ENCODE measurements around the gene TENM4.

- TF ChIP-seq CTCF (IDR thresholded peaks at IDR 0.05; ENCODE audit: poor library complexity, severe bottlenecking) (no peak), EZH2 (IDR thresholded peaks at IDR 0.05; ENCODE audit: borderline replicate concordance, insufficient read depth, low read length, poor library complexity, severe bottlenecking) (no peak), SMC3 (conservative IDR thresholded peaks at IDR 0.05; ENCODE audit: poor library complexity) (no peak), POLR2AphosphoS5 (IDR thresholded peaks at IDR 0.05) (no peak), RAD21 (conservative IDR thresholded peaks at IDR 0.05) (no peak), EP300 (conservative IDR thresholded peaks at IDR 0.05; ENCODE audit: poor library complexity, severe bottlenecking) (no peak), TAF1 (IDR thresholded peaks at IDR 0.05; ENCODE audit: low read depth) (no peak), MXI1 (conservative IDR thresholded peaks at IDR 0.05; ENCODE audit: poor library complexity, severe bottlenecking) (no peak)
- TF ChIP-seq, protein P1, sequence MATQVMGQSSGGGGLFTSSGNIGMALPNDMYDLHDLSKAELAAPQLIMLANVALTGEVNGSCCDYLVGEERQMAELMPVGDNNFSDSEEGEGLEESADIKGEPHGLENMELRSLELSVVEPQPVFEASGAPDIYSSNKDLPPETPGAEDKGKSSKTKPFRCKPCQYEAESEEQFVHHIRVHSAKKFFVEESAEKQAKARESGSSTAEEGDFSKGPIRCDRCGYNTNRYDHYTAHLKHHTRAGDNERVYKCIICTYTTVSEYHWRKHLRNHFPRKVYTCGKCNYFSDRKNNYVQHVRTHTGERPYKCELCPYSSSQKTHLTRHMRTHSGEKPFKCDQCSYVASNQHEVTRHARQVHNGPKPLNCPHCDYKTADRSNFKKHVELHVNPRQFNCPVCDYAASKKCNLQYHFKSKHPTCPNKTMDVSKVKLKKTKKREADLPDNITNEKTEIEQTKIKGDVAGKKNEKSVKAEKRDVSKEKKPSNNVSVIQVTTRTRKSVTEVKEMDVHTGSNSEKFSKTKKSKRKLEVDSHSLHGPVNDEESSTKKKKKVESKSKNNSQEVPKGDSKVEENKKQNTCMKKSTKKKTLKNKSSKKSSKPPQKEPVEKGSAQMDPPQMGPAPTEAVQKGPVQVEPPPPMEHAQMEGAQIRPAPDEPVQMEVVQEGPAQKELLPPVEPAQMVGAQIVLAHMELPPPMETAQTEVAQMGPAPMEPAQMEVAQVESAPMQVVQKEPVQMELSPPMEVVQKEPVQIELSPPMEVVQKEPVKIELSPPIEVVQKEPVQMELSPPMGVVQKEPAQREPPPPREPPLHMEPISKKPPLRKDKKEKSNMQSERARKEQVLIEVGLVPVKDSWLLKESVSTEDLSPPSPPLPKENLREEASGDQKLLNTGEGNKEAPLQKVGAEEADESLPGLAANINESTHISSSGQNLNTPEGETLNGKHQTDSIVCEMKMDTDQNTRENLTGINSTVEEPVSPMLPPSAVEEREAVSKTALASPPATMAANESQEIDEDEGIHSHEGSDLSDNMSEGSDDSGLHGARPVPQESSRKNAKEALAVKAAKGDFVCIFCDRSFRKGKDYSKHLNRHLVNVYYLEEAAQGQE (IDR thresholded peaks at IDR 0.05; ENCODE audit: borderline replicate concordance), result no peak
These were observed 502.8 kb downstream of the TENM4 start for GRCh38 chr11:78938036-78938435.
